K562 (cell line): ENCODE data around the gene DKKL1. TPM values are rescaled to one million over a fixed set of nuclear protein-coding genes. Genes with fewer than 3 reads are reported as not detected.

Experiments used
- ATAC-seq: fragments of 200-7000 bp; cut with Tn5 transposase; 3 replicates; pipeline ENCODE4 v1.9.1; 2020; ENCODE audit warnings: moderate library complexity
- BruUV-seq: library from RNA; stranded (reverse); fragments of 400-500 nt; replicated peaks from 2 replicates; lab custom pipeline; 2021; lab: Mats Ljungman, UMichigan
- CTCF ChIA-PET: fragments of 300-600 bp; formaldehyde crosslinking; extraction: SDS; loops from one replicate; lab custom pipeline; 2021; ENCODE audit warnings: low intra/inter-chr PET ratio; lab: Yijun Ruan, JAX
- POLR2A ChIA-PET: fragments of 300-600, 350-650 bp; sonication (Branson Sonifier 250); formaldehyde crosslinking; extraction: SDS; loops from one replicate; lab custom pipeline; 2021; ENCODE audit warnings: antibody characterized with exemption, inconsistent platforms; lab: Yijun Ruan, JAX
- DNase-seq, 4 experiments: peaks; one replicate each; pipeline versions ENCODE4 v3.0.0 to v3.0.0-alpha.2; 2011 to 2018; ENCODE audit warnings: low spot score in 3 of 4, mixed read lengths in 3 of 4; ENCODE audit errors: extremely low read depth in 1 of 4
- FAIRE-seq: peaks from 2 replicates; lab custom pipeline; 2011; peaks lifted over from hg19 to GRCh38; lab: Jason Lieb, UNC
- H2AFZ ChIP-seq: 2 replicates; pipeline ENCODE4 v1.6.0; 2011; ENCODE audit warnings: low read depth, low read length, control low read depth, inconsistent platforms
- H3K27ac ChIP-seq: fragments of 200-600 bp; 3 replicates; pipeline ENCODE4 v1.8.0; 2011; ENCODE audit warnings: low read depth, mild to moderate bottlenecking, control low read depth, inconsistent platforms, low read length, moderate library complexity, mixed read lengths; ENCODE audit errors: extremely low read depth
- H3K27me3 ChIP-seq, 2 experiments: fragments of 300-600 bp in 1 of 2; 2 replicates in 1 of 2; 3 replicates in 1 of 2; pipeline versions ENCODE4 v1.6.0 to v1.8.0; 2011; ENCODE audit warnings: inconsistent platforms in 2 of 2, low read length in 2 of 2, mild to moderate bottlenecking in 1 of 2, mixed read lengths in 1 of 2, moderate library complexity in 1 of 2; ENCODE audit not compliant: control insufficient read depth in 2 of 2, insufficient read depth in 2 of 2
- H3K36me3 ChIP-seq: fragments of 300-600 bp; 3 replicates; pipeline ENCODE4 v1.8.0; 2011; ENCODE audit warnings: mild to moderate bottlenecking, low read length, inconsistent platforms; ENCODE audit not compliant: control insufficient read depth, insufficient read depth
- H3K4me1 ChIP-seq, 2 experiments: fragments of 200-600 bp in 1 of 2; replicated peaks in 1 of 2; 2 replicates in 1 of 2; 3 replicates in 1 of 2; pipeline versions ENCODE4 v1.5.1 to v1.8.0; 2011; ENCODE audit warnings: inconsistent platforms in 2 of 2, low read length in 2 of 2, mild to moderate bottlenecking in 1 of 2, mixed read lengths in 1 of 2, moderate library complexity in 1 of 2; ENCODE audit not compliant: control insufficient read depth in 2 of 2, insufficient read depth in 2 of 2
- H3K4me2 ChIP-seq: 2 replicates; pipeline ENCODE4 v1.6.1; 2011; ENCODE audit warnings: low read length, control low read depth, inconsistent platforms, mixed read lengths; ENCODE audit not compliant: insufficient read depth
- H3K4me3 ChIP-seq: fragments of 200-600 bp; sonication (generic), shearing (Covaris generic); 2 replicates; pipeline ENCODE4 v1.5.1; 2016; ENCODE audit warnings: control low read depth, inconsistent platforms
- H3K79me2 ChIP-seq: fragments of 200-600 bp; 3 replicates; pipeline ENCODE4 v1.8.0; 2011; ENCODE audit warnings: low read length, inconsistent platforms; ENCODE audit not compliant: control insufficient read depth, insufficient read depth
- H3K9ac ChIP-seq, 2 experiments: 2 replicates each; pipeline versions ENCODE4 v1.6.0 to v1.6.1; 2011; ENCODE audit warnings: low read depth in 2 of 2, low read length in 2 of 2, control low read depth in 1 of 2, inconsistent platforms in 1 of 2, mild to moderate bottlenecking in 1 of 2, mixed read lengths in 1 of 2; ENCODE audit not compliant: insufficient read depth in 1 of 2
- H3K9me1 ChIP-seq: one replicate; pipeline ENCODE4 v1.6.0; 2011; ENCODE audit warnings: inconsistent platforms, mild to moderate bottlenecking, low read length, moderate library complexity; ENCODE audit not compliant: control insufficient read depth, insufficient read depth
- H3K9me3 ChIP-seq: replicated peaks from 2 replicates; pipeline ENCODE4 v1.5.1; 2011; ENCODE audit warnings: low read depth, low read length, inconsistent platforms; ENCODE audit not compliant: control insufficient read depth, insufficient read depth
- H4K20me1 ChIP-seq: replicated peaks from 2 replicates; pipeline ENCODE4 v1.6.1; 2011; ENCODE audit warnings: low read length, inconsistent platforms, mixed read lengths; ENCODE audit not compliant: control insufficient read depth, insufficient read depth
- ATF7 ChIP-seq: fragments of 450-650 bp; IDR thresholded peaks from 2 replicates; pipeline ENCODE4 v1.7.1; 2014; ENCODE audit warnings: mild to moderate bottlenecking, moderate library complexity
- CHD1 ChIP-seq: fragments of 200-600 bp; sonication (generic); IDR thresholded peaks from one replicate; pipeline ENCODE4 v1.6.1; 2012; ENCODE audit warnings: mild to moderate bottlenecking, moderate library complexity, low read length, inconsistent platforms
- DNMT1 ChIP-seq: fragments of 450-650 bp; IDR thresholded peaks from 2 replicates; pipeline ENCODE4 v1.6.1; 2016; ENCODE audit warnings: antibody characterized with exemption, mild to moderate bottlenecking
- DPF2 ChIP-seq: fragments of 450-650 bp; IDR thresholded peaks from 2 replicates; pipeline ENCODE4 v1.6.1; 2016
- HDAC3 ChIP-seq: fragments of 450-650 bp; IDR thresholded peaks from 2 replicates; pipeline ENCODE4 v1.6.1; 2018; ENCODE audit warnings: borderline replicate concordance, mild to moderate bottlenecking, moderate library complexity; ENCODE audit not compliant: partially characterized antibody
- MYBL2 ChIP-seq, 2 experiments: fragments of 450-650 bp in 1 of 2; sonication (generic) in 1 of 2; formaldehyde crosslinking in 1 of 2; IDR thresholded peaks; 2 replicates each; pipeline versions ENCODE4 v1.6.1 to v1.8.1; 2017 to 2022; ENCODE audit warnings: borderline replicate concordance in 1 of 2, inconsistent platforms in 1 of 2, low read depth in 1 of 2, mild to moderate bottlenecking in 1 of 2, missing genetic modification reagents in 1 of 2, moderate library complexity in 1 of 2
- POLR2AphosphoS2 ChIP-seq: IDR thresholded peaks from 2 replicates; pipeline ENCODE4 v1.6.1; 2012; ENCODE audit warnings: low read length, improper control_type of control experiment
- SMAD1 ChIP-seq: fragments of 150-350 bp; IDR thresholded peaks from 2 replicates; pipeline ENCODE4 v1.6.1; 2014; ENCODE audit warnings: low read length, low read depth; ENCODE audit not compliant: partially characterized antibody
- SP1 ChIP-seq: sonication (generic); formaldehyde crosslinking; IDR thresholded peaks from 2 replicates; pipeline ENCODE4 v1.8.1; 2022; ENCODE audit warnings: mild to moderate bottlenecking, missing genetic modification reagents
- ZBTB1 ChIP-seq: sonication (generic); formaldehyde crosslinking; IDR thresholded peaks from 2 replicates; pipeline ENCODE4 v1.8.1; 2023; ENCODE audit warnings: missing genetic modification reagents, low read depth, mild to moderate bottlenecking, borderline replicate concordance
- ZNF384 ChIP-seq: IDR thresholded peaks from 2 replicates; pipeline ENCODE4 v1.6.1; 2012; ENCODE audit warnings: low read depth, low read length, improper control_type of control experiment
- ZNF77 ChIP-seq: fragments of 250-450 bp; sonication (Bioruptor Pico); IDR thresholded peaks from 2 replicates; pipeline ENCODE4 v1.5.0; 2020
- whole genome bisulfite sequencing: fragments of 100-300 bp; shearing (Covaris generic); methylation state at CpG from one replicate; pipeline ENCODE4 v1.1.6; 2016; ENCODE audit warnings: low coverage, mixed read lengths; ENCODE audit not compliant: insufficient coverage; ENCODE audit errors: missing lambda C conversion rate; 5-methylcytosine and 5-hydroxymethylcytosine counted together
- in situ Hi-C: fragments of 300-500 bp; cut with MboI; formaldehyde crosslinking; loops from 4 replicates; pipeline ENCODE4 v1.15.0; 2018; ENCODE audit warnings: inconsistent platforms, mixed read lengths
- intact Hi-C: fragments of 100-400 bp; cut with micrococcal nuclease; formaldehyde crosslinking; loops from 2 replicates; pipeline ENCODE4 v1.14.2; 2022
- polyA plus RNA-seq, 8 experiments: library from polyadenylated mRNA; depleted of rRNA in 4 of 8; stranded (reverse) in 5 of 8; unstranded in 3 of 8; fragments of >200 nt; fragmentation: Nextera tagmentation in 2 of 8; fragmentation: Illumina TruSeq in 1 of 8; extraction: Ambion mirVana in 2 of 8; extraction: Trizol in 1 of 8; gene quantifications; 2 replicates each; pipeline versions ENCODE4 v1.2.1 to v1.2.3, GENCODE V29; 2011 to 2014; ENCODE audit warnings: inconsistent platforms in 1 of 8, missing spikeins in 1 of 8
- total RNA-seq, 7 experiments: library from RNA; depleted of rRNA in 6 of 7; stranded (reverse); fragments of >200 nt in 6 of 7; fragmentation: Illumina TruSeq in 2 of 7; extraction: Trizol in 2 of 7; gene quantifications; 2 replicates each; pipeline versions ENCODE4 v1.2.1 to v1.2.3, GENCODE V29; 2011 to 2021; ENCODE audit warnings: low replicate concordance in 1 of 7
- TF ChIP-seq, protein P1 (sequence below), 3 experiments: fragments of 200-800 bp in 1 of 3; sonication (Bioruptor generic) in 1 of 3; sonication (generic) in 1 of 3; formaldehyde crosslinking in 1 of 3; IDR thresholded peaks; 2 replicates each; pipeline versions ENCODE4 v1.6.1 to v1.8.0; 2016 to 2022; ENCODE audit warnings: mild to moderate bottlenecking in 2 of 3, missing compliant biosample characterization in 2 of 3, missing genetic modification characterization in 2 of 3, missing genetic modification reagents in 1 of 3
- TF ChIP-seq, protein P2 (sequence below): sonication (generic); formaldehyde crosslinking; IDR thresholded peaks from 2 replicates; pipeline ENCODE4 v1.8.0; 2022; ENCODE audit warnings: mild to moderate bottlenecking, missing genetic modification reagents
- TF ChIP-seq, protein P3 (sequence below): IDR thresholded peaks from 2 replicates; pipeline ENCODE4 v1.6.1; 2012; ENCODE audit warnings: low read depth, low read length, improper control_type of control experiment, borderline replicate concordance

The DKKL1 gene
- total and polyA plus RNA-seq, 9 of the 15 experiments (the other 6 are each of a cell fraction or from before 2014, with no cell fraction given): 0.15 to 1.7 (median 0.52) TPM

DNA sequence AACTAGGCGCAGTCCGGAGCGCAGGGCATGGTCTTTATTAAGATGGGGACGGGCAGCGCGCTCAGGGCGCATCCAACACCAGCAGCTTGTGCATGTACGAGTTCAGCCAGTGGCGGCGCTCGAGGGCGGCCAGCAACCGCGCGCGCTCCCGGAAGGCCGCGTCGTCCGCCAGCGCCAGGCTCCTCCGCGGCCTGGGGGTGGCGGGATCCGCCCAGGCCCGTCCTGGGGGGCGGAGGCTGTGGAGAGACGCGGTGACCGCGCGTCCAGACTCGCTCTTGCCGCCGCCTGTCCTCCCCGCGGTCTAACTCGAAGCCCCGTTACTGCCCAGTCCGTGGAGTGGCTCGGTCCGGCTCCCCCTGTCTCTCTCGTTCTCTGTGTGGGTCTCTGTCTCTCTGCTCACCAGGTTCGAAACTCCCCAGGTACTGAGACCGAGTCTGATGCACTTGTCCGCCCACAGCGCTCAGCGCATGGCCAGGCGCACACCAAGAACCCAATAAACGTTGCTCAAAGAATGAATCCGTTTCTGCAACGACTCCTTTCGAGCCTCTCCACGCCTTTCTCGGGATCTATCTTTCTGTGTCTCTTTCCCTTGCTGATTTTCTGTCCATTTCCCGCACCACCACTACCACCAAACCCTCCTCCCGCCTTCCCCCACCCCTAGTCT lies 58.9 kb downstream of the DKKL1 start:
- ChIA-PET POLR2A (interaction anchor here (0.6 to 1.2 kb wide), 4 partner anchors 9 to 99 kb away, joined by 3 to 5 read pairs (median 4); no protein-coding TSS in a partner anchor), CTCF (no interaction called here)
- Histone ChIP-seq H3K4me2 (peak overlapping the region; percentile 78), H3K9ac (peak overlapping the region; percentile 67 to 92), H3K9me1 (no peaks in the 10 kb centered on the region), H3K4me3 (peak overlapping the region; percentile 9; the same call in 1 of the 2 replicates), H3K9me3 (no peaks in the 10 kb centered on the region), H4K20me1 (no peaks in the 10 kb centered on the region), H3K27ac (peak overlapping the region; percentile 50; the same call in 2 of the 3 replicates), H3K4me1 (peaks cover 44 to 56% of the 10 kb centered on the region in 2 experiments), H3K27me3 (no peaks in the 10 kb centered on the region), H3K79me2 (no peaks in the 10 kb centered on the region), H2AFZ (peak overlapping the region; percentile 98), H3K36me3 (no peaks in the 10 kb centered on the region)
- ATAC-seq: peak; percentile 90
- peak; percentile 58 for FAIRE-seq
- intact Hi-C loops: loop anchor here (2.0 kb wide), 1 partner anchor 20 kb away; no protein-coding TSS in a partner anchor
- 6% methylated on average over 57 of the region's 58 CpGs for WGBS
- in situ Hi-C loops: no loop called here
- DNase-seq: peak; percentile 87 to 91 (median 90)
- BruUV-seq: no TSS peak
- no peak for TF ChIP-seq SMAD1
- TF ChIP-seq CHD1: no peak
- TF ChIP-seq, protein P1, sequence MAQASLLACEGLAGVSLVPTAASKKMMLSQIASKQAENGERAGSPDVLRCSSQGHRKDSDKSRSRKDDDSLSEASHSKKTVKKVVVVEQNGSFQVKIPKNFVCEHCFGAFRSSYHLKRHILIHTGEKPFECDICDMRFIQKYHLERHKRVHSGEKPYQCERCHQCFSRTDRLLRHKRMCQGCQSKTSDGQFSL (CRISPR knock-in tag; IDR thresholded peaks at IDR 0.05): no peak
- TF ChIP-seq, protein P1 (tag; IDR thresholded peaks at IDR 0.05): no peak
- no peak for TF ChIP-seq ZBTB1 (CRISPR knock-in tag)
- TF ChIP-seq MYBL2 (IDR thresholded peaks at IDR 0.05; ENCODE audit: low read depth): no peak
- TF ChIP-seq MYBL2 (CRISPR knock-in tag; IDR thresholded peaks at IDR 0.05; ENCODE audit: borderline replicate concordance): no peak
- TF ChIP-seq POLR2AphosphoS2: no peak
- TF ChIP-seq, protein P2, sequence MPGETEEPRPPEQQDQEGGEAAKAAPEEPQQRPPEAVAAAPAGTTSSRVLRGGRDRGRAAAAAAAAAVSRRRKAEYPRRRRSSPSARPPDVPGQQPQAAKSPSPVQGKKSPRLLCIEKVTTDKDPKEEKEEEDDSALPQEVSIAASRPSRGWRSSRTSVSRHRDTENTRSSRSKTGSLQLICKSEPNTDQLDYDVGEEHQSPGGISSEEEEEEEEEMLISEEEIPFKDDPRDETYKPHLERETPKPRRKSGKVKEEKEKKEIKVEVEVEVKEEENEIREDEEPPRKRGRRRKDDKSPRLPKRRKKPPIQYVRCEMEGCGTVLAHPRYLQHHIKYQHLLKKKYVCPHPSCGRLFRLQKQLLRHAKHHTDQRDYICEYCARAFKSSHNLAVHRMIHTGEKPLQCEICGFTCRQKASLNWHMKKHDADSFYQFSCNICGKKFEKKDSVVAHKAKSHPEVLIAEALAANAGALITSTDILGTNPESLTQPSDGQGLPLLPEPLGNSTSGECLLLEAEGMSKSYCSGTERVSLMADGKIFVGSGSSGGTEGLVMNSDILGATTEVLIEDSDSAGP (CRISPR knock-in tag): 0 out of 2 replicates have a peak, but pooled peaks have one; percentile 38
- TF ChIP-seq HDAC3: no peak
- peak; percentile 74 for TF ChIP-seq ATF7
- TF ChIP-seq DNMT1: no peak
- TF ChIP-seq ZNF77 (CRISPR knock-in tag): no peak
- peak; percentile 16; the same call in 1 of the 2 replicates for TF ChIP-seq ZNF384
- TF ChIP-seq, protein P3, sequence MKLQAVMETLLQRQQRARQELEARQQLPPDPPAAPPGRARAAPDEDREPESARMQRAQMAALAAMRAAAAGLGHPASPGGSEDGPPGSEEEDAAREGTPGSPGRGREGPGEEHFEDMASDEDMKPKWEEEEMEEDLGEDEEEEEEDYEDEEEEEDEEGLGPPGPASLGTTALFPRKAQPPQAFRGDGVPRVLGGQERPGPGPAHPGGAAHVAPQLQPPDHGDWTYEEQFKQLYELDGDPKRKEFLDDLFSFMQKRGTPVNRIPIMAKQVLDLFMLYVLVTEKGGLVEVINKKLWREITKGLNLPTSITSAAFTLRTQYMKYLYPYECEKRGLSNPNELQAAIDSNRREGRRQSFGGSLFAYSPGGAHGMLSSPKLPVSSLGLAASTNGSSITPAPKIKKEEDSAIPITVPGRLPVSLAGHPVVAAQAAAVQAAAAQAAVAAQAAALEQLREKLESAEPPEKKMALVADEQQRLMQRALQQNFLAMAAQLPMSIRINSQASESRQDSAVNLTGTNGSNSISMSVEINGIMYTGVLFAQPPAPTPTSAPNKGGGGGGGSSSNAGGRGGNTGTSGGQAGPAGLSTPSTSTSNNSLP: no peak
- 0 out of 2 replicates have a peak, but pooled peaks have one; percentile 32 for TF ChIP-seq DPF2
- TF ChIP-seq SP1 (CRISPR knock-in tag): peak; percentile 68; the same call in 1 of the 2 replicates
